Neural crest cell (in vitro differentiated cells): ENCODE results near the gene SMYD5. TPM values are rescaled to one million over a fixed set of nuclear protein-coding genes. Genes with fewer than 3 reads are reported as not detected.
"Not testable (repeated sequence)": the region's sequence is repeated elsewhere in the genome, so short reads cannot be mapped to it uniquely, and the experiment has no call there.

Source experiments
- DNase-seq: peaks from one replicate; pipeline ENCODE4 v3.0.0; 2021; ENCODE audit warnings: low read depth, mixed read lengths, low spot score
- H3K27ac Mint-ChIP-seq: one replicate; pipeline ENCODE4 v1.8.0; 2021; ENCODE audit warnings: mild to moderate bottlenecking, mixed read lengths; ENCODE audit not compliant: unreplicated experiment
- H3K27me3 Mint-ChIP-seq: 2 replicates; pipeline ENCODE4 v1.8.0; 2021; ENCODE audit warnings: low read depth, mild to moderate bottlenecking, mixed read lengths
- H3K36me3 Mint-ChIP-seq: 2 replicates; pipeline ENCODE4 v1.8.0; 2021; ENCODE audit warnings: low read depth, mild to moderate bottlenecking, mixed read lengths
- H3K4me1 Mint-ChIP-seq: 2 replicates; pipeline ENCODE4 v1.8.0; 2021; ENCODE audit warnings: mixed read lengths
- H3K4me3 Mint-ChIP-seq: one replicate; pipeline ENCODE4 v1.8.0; 2021; ENCODE audit warnings: mild to moderate bottlenecking, mixed read lengths
- H3K9me3 Mint-ChIP-seq: 2 replicates; pipeline ENCODE4 v1.8.0; 2021; ENCODE audit warnings: mixed read lengths
- CTCF ChIP-seq: fragments of 200-600 bp; sonication (generic); conservative IDR thresholded peaks from 2 replicates; pipeline ENCODE4 v1.5.0; 2021; ENCODE audit warnings: antibody characterized with exemption, mild to moderate bottlenecking
- long read RNA-seq: library from polyadenylated mRNA; unstranded; transcript quantifications from one replicate; pipeline ENCODE4 v2.0.0, GENCODE V29; 2020
- total RNA-seq: library from RNA; stranded (reverse); gene quantifications from 2 replicates; pipeline ENCODE4 v1.2.1, GENCODE V29; 2021

Gene SMYD5
- 33.7 and 33.9 TPM in 2 replicates for total RNA-seq
- long read RNA-seq, partial matches to known transcripts: 1 of 4 reads
- long read RNA-seq, other reads (novel, unspliced or antisense): 1 of 4 reads

GRCh38 chr2:73214120-73215035 is at the start of gene SMYD5:
SMYD5 (plus strand) TSS chr2:73214245; CDS start chr2:73214267, 22 bp downstream.
- TF ChIP-seq CTCF: no peak
- peaks cover 30% of the 10 kb centered on the region for H3K4me1 Mint-ChIP-seq
- peaks cover 12% of the 10 kb centered on the region for H3K27me3 Mint-ChIP-seq
- DNase-seq: peak; percentile 82
- no peaks in the 10 kb centered on the region for H3K36me3 Mint-ChIP-seq
- H3K9me3 Mint-ChIP-seq: no peaks in the 10 kb centered on the region
- H3K4me3 Mint-ChIP-seq: peak within 1 kb of the TSS; percentile 92
- peak within 1 kb of the TSS; percentile 94 for H3K27ac Mint-ChIP-seq

GRCh38 chr2:73165978-73166377 is 48.1 kb upstream of the SMYD5 start:
- not testable (repeated sequence) for H3K36me3 Mint-ChIP-seq, H3K27ac Mint-ChIP-seq, H3K9me3 Mint-ChIP-seq, H3K4me1 Mint-ChIP-seq, H3K4me3 Mint-ChIP-seq, DNase-seq
- peaks cover 20% of the 10 kb centered on the region for H3K27me3 Mint-ChIP-seq

GRCh38 chr2:73166813-73167212 is 47.2 kb upstream of the SMYD5 start:
- not testable (repeated sequence) for DNase-seq, H3K4me1 Mint-ChIP-seq, H3K36me3 Mint-ChIP-seq, H3K9me3 Mint-ChIP-seq, H3K4me3 Mint-ChIP-seq, H3K27ac Mint-ChIP-seq
- peaks cover 14% of the 10 kb centered on the region for H3K27me3 Mint-ChIP-seq

- peaks cover 28% of the 10 kb centered on the region for H3K27me3 Mint-ChIP-seq
- H3K4me3 Mint-ChIP-seq, H3K36me3 Mint-ChIP-seq: not testable (repeated sequence)
Observed at GRCh38 chr2:73168348-73168747, 45.7 kb upstream of the SMYD5 start.

GRCh38 chr2:73170341-73170740 is 43.7 kb upstream of the SMYD5 start:
- peaks cover 43% of the 10 kb centered on the region for H3K27me3 Mint-ChIP-seq
- not testable (repeated sequence) for H3K27ac Mint-ChIP-seq, H3K4me1 Mint-ChIP-seq, H3K9me3 Mint-ChIP-seq, DNase-seq, H3K4me3 Mint-ChIP-seq, H3K36me3 Mint-ChIP-seq

More at GRCh38 chr2:73168348-73168747, 45.7 kb upstream of the SMYD5 start:
- H3K27ac Mint-ChIP-seq, H3K9me3 Mint-ChIP-seq, H3K4me1 Mint-ChIP-seq, DNase-seq: not testable (repeated sequence)

- H3K36me3 Mint-ChIP-seq: no peaks in the 10 kb centered on the region
- no peak overlapping the region for H3K27ac Mint-ChIP-seq
- H3K27me3 Mint-ChIP-seq: peaks cover 64% of the 10 kb centered on the region
- H3K4me1 Mint-ChIP-seq: peaks cover 18% of the 10 kb centered on the region
- H3K9me3 Mint-ChIP-seq: no peaks in the 10 kb centered on the region
- H3K4me3 Mint-ChIP-seq: no peak overlapping the region
- TF ChIP-seq CTCF: no peak
- no peak for DNase-seq
Observed at GRCh38 chr2:73172963-73173362, 41.1 kb upstream of the SMYD5 start.

- peak overlapping the region; percentile 66 for H3K4me3 Mint-ChIP-seq
- peaks cover 69% of the 10 kb centered on the region for H3K27me3 Mint-ChIP-seq
- no peaks in the 10 kb centered on the region for H3K36me3 Mint-ChIP-seq
- no peak overlapping the region for H3K27ac Mint-ChIP-seq
- DNase-seq: no peak
- TF ChIP-seq CTCF: no peak
- H3K9me3 Mint-ChIP-seq: no peaks in the 10 kb centered on the region
- H3K4me1 Mint-ChIP-seq: peaks cover 18% of the 10 kb centered on the region
Observed at GRCh38 chr2:73173781-73174180, 40.3 kb upstream of the SMYD5 start.
